Transverse colon (tissue), 4 donors: ENCODE results near the gene ATRN.

Experiments used
- CTCF ChIP-seq, 5 experiments: fragments of 200-600 bp in 3 of 5; fragments of 450-650 bp in 2 of 5; sonication (generic) in 3 of 5; IDR thresholded peaks; 1 replicate in 2 of 5; 2 replicates in 3 of 5; pipeline ENCODE4 v1.5.1; 2016 to 2017; ENCODE audit warnings: antibody characterized with exemption in 5 of 5, inconsistent platforms in 3 of 5, mild to moderate bottlenecking in 2 of 5, moderate library complexity in 1 of 5
- EP300 ChIP-seq: sonication (generic); formaldehyde crosslinking; IDR thresholded peaks from one replicate; pipeline ENCODE4 v1.6.1; 2017; ENCODE audit warnings: antibody characterized with exemption, low read depth
- POLR2A ChIP-seq: fragments of 450-650 bp; IDR thresholded peaks from one replicate; pipeline ENCODE4 v1.6.1; 2016; ENCODE audit warnings: antibody characterized with exemption, mild to moderate bottlenecking, moderate library complexity
- POLR2AphosphoS5 ChIP-seq, 3 donors: sonication (generic); formaldehyde crosslinking; IDR thresholded peaks; one replicate each; pipeline ENCODE4 v1.6.1; 2016; ENCODE audit warnings: antibody characterized with exemption in 3 of 3

- TF ChIP-seq CTCF (IDR thresholded peaks at IDR 0.05) (no peak), POLR2A (no peak), EP300 (no peak), POLR2AphosphoS5 (IDR thresholded peaks at IDR 0.05) (no peak)
Observed at GRCh38 chr20:3699037-3699436, 228.2 kb downstream of the ATRN start.
